T-helper 2 cell treated with Interferon-gamma antibody and Interleukin-4, amounts not matched to agents 5 μg/mL and 100 μg/mL, for 36 hours (primary cell): Measurements from ENCODE around the gene PERM1.

ENCODE experiments used
- DNase-seq: peaks from one replicate; pipeline ENCODE4 v3.0.0; 2021; ENCODE audit warnings: low spot score
- H3K27ac Mint-ChIP-seq: one replicate; pipeline ENCODE4 v1.8.0; 2021; ENCODE audit warnings: mild to moderate bottlenecking, mixed read lengths
- H3K27me3 Mint-ChIP-seq: one replicate; pipeline ENCODE4 v1.8.0; 2021; ENCODE audit warnings: low read depth, mixed read lengths
- H3K36me3 Mint-ChIP-seq: one replicate; pipeline ENCODE4 v1.8.0; 2021; ENCODE audit warnings: low read depth, mixed read lengths
- H3K4me1 Mint-ChIP-seq: one replicate; pipeline ENCODE4 v1.8.0; 2021; ENCODE audit warnings: low read depth, mixed read lengths
- H3K4me3 Mint-ChIP-seq: one replicate; pipeline ENCODE4 v1.8.0; 2022; ENCODE audit warnings: mild to moderate bottlenecking, moderate library complexity, mixed read lengths
- H3K9me3 Mint-ChIP-seq: one replicate; pipeline ENCODE4 v1.8.0; 2021; ENCODE audit warnings: mixed read lengths

PERM1 gene

DNA sequence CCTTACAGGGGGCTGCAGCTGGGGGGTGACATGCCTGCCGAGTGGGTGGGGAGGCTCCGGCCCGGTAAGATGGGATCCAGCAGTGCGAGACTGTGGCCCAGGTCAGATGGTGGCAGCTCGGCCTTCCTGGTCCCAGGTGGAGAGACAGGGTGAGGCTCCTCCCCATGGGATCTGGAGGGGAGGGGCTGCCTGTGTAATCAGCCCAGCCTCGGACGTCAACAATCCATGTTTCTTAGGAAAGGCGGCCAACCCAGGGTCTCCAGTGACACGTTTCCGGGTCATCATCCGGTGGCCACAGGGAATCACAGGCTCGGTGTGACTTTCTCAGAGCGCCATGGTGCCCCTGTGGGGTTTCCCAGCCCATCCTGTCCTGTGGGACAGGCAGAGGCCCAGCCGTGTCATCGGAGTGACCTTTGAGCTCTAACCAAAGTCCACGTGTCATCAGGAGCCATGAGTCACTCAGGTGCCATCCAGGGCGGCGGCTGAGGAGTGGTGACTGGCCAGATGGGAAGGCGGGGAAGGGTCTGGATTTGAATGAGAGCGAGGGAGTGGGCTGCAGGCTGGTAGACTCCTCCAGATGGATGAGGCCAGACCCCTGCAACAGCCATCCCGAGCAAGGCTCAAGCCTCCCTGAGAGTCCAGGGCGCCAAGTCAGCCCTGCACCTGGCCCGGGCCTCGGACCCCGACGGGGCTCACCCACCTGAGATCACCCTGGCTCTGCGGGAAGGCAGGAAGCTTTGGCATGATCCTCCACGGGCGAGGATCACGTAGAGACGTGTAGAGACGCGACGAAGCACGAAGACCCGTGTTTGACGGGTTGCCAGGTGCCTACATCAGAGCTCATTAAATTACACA is 24.6 kb upstream of the PERM1 start:
- H3K27ac Mint-ChIP-seq: no peak overlapping the region
- H3K27me3 Mint-ChIP-seq: peaks cover 33% of the 10 kb centered on the region
- H3K4me1 Mint-ChIP-seq: peaks cover 10% of the 10 kb centered on the region
- H3K4me3 Mint-ChIP-seq: no peak overlapping the region
- no peak for DNase-seq
- H3K9me3 Mint-ChIP-seq: no peaks in the 10 kb centered on the region
- no peaks in the 10 kb centered on the region for H3K36me3 Mint-ChIP-seq

DNA sequence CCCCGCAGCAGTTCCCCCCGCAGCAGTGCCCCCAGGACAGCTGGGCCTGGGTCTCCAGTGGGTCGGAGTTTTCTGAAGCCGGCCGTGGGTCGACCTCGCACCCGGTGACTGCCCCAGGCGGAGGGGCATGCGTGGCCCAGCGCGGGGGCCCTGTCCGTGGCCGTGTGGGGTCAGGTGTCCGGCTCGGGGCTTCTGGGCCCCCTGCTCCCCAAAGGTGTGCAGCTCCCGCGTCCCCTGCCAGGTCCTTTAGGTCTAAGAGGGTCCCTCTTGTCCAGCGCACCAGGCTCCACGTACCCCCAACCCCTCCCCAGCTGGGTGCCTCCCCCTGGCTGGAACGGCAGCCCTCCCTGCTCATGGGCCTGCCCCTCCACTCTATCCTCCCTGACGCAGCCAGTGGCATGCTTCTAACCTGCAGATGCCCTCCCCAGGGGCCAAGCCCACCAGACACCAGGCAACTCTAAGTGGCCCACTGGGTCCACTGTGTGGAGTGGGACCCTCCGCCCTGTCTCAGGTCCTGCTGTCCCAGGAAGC is 23.9 kb upstream of the PERM1 start:
- H3K9me3 Mint-ChIP-seq: no peaks in the 10 kb centered on the region
- no peaks in the 10 kb centered on the region for H3K36me3 Mint-ChIP-seq
- no peak for DNase-seq
- no peak overlapping the region for H3K4me3 Mint-ChIP-seq
- peaks cover 10% of the 10 kb centered on the region for H3K4me1 Mint-ChIP-seq
- no peak overlapping the region for H3K27ac Mint-ChIP-seq
- H3K27me3 Mint-ChIP-seq: peaks cover 33% of the 10 kb centered on the region

DNA sequence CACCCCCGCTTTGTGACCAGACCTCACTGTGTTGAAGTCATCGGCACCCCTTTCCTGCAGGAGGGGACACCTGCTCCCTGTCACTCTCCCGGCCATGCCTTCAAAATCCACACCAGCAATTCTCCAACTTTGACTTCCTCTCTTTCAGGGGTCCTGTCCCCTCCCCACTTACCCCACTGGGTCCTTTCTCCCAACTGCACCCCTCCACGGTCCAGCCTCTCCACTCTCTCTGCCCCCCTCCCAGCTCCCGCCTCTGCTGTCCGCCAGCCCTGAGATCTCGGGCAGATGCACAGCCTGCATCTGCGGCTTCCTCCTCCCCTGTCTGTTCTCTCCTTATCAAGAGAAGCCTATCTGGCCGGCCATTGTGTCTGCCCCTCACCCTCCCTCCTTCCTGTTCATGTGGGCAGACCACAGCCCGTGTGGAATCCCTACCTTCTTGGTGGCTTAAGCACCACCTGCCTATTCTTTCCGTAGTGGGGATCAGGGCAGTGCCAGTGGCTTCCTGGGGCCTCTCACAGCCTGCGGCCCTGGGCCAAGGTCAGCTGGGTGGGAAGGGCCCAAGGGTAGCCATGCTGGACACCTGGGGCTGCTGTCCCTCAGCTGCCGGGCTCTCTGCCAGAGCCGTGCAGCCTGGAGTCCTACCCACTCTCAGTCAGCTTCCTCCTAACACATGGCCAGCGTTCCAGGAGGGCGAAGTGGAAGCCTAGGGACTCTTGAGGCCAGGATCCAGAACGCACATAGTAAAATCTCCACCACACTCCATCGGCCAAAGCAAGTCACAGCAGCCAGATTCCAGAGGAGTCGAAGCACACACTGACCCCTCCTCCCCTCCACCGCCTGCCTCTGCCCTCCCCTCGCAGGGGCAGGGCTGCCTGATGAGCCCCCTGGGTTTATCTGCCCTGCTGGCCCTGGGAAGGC is 23.1 kb upstream of the PERM1 start:
- Mint-ChIP-seq H3K36me3 (no peaks in the 10 kb centered on the region), H3K4me3 (peak overlapping the region; percentile 28), H3K4me1 (peaks cover 12% of the 10 kb centered on the region), H3K27me3 (peaks cover 35% of the 10 kb centered on the region), H3K9me3 (no peaks in the 10 kb centered on the region), H3K27ac (no peak overlapping the region)
- DNase-seq: no peak

DNA sequence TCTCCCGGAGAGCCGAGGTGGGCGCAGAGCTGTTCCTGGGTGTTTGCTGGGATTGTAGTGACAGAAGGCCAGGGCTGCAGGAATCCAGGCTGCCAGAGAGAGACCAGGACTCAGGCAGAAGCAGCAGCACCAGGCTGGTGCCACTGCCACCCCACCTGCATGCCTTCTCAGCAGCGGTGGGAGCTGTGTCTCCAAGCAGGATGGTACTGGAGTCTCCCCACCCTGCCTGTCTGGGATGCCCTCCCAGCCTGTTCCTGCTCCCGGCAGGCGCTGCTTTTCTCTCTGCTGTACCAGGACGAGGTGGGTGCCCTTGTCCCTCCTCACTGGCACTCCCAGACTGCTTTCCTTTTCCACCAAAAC is 22.5 kb upstream of the PERM1 start:
- Mint-ChIP-seq H3K36me3 (no peaks in the 10 kb centered on the region), H3K4me3 (peak overlapping the region; percentile 28), H3K27me3 (peaks cover 37% of the 10 kb centered on the region), H3K4me1 (peaks cover 12% of the 10 kb centered on the region), H3K9me3 (no peaks in the 10 kb centered on the region), H3K27ac (no peak overlapping the region)
- DNase-seq: no peak

DNA sequence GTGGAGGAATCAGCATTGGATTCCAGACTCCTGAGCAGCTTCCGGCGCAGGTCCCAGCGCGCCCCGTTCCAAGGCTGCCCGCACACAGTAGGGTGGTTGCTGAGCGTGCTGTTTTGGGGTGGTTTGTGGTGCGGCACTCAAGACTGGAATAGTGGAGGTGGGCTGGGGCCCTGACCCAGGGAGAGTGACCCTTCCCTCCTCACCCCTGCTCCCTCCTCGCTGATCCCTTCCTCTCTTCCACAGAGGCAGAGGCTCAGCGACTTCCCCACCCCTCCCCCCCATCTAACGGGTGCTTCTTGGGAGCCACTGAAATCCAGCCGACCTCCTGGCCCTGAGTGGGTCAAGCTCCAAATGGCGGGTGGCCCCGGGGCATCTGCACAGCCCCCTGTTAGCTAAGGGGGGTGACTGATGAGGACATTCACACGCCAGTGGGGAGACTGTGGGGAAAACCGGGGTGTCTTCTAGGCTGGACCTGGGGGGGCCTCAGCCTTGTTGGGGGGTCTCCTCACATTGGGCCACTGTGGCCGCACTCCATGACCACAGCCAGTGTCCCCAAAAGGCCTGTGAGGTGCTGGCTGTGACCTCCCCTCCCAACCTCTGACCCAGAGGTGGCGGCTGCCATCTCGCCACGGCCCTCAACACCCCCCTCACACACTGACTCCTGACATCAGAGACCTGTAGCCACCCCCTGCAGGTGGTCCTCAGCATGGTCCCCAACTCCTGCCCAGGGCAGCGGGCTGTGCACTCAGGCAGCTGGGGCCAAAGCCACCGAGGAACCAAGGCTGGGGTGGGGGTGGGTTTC is 21.9 kb upstream of the PERM1 start:
- DNase-seq: no peak
- Mint-ChIP-seq H3K9me3 (no peaks in the 10 kb centered on the region), H3K27ac (no peak overlapping the region), H3K27me3 (peaks cover 34% of the 10 kb centered on the region), H3K4me1 (peaks cover 12% of the 10 kb centered on the region), H3K36me3 (no peaks in the 10 kb centered on the region), H3K4me3 (no peak overlapping the region)

DNA sequence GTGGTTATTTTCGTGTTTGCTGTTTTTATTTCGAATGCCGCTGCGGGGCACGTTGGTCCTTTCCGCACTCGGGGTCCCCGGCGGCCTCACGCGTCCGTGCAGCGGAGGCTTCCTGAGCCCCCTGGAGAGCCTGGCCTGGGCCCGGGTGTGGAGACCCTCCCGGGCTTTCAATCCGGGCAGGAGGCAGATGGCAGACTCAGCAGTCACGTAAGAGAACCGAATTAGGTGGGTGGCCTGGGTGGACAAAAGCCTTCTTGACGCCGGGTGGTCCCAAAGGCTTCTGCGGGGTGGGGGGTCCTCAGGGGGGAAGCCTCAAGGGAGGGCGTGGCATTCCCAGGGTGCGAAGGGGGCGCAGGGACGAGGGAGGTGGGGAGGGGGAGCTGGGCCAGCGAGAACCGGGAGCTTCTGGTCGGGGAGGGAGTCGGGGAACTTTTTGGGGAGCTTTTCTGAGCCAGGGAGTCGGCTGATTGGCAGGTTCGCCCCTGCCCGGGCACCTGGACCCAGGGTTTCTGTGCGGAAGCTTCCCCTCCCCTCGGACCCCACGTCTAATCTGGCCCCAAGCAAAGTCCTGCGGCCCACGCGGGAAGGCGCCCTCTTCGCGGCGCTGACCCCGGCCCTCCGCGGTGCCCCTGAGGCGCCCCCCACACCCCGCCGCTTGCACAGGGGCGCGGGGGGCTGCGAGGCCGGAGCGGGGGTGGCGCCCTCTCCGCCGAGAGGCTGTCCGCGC is 19.3 kb upstream of the PERM1 start:
- no peaks in the 10 kb centered on the region for H3K9me3 Mint-ChIP-seq
- H3K4me1 Mint-ChIP-seq: peaks cover 12% of the 10 kb centered on the region
- no peak for DNase-seq
- H3K27ac Mint-ChIP-seq: no peak overlapping the region
- H3K4me3 Mint-ChIP-seq: peak overlapping the region; percentile 5
- H3K36me3 Mint-ChIP-seq: no peaks in the 10 kb centered on the region
- peaks cover 34% of the 10 kb centered on the region for H3K27me3 Mint-ChIP-seq

DNA sequence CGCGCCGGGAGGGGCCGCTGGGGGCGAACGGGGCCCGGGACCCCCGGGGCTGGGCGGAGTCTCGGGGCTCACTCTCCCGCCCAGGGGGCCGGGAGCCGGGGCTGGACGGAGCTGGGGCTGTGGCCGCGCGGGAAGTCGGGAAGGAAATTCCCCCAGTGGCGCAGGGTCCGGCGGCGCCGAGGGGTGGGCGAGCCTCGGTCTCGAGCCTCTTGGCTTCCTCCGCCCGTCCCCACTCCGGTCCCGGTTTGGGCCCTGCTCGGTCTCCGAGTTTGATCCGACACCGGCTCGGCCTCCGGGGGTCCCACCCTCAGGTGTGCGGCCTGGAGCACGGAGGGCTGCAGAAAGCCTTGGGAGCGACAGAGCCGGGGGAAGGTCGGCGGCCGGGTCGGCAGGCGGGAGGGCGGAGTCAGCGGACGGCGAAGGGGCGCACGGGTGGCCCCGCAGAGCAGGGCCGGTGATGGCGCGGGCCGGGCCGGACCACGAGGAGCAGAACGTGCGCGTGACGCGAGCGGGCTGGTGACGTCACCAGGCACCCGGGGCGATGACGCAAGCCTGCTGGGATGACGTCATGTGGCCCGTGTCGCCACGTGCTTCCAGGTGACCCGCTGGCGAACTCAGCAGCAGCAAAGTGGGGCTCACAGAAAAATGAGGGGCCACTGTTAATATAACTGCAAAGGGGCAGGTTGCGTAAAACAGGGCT is 18.6 kb upstream of the PERM1 start:
- no peaks in the 10 kb centered on the region for H3K36me3 Mint-ChIP-seq
- H3K27ac Mint-ChIP-seq: peak overlapping the region; percentile 73
- H3K4me3 Mint-ChIP-seq: peak overlapping the region; percentile 68
- DNase-seq: peak; percentile 51
- H3K9me3 Mint-ChIP-seq: no peaks in the 10 kb centered on the region
- peaks cover 14% of the 10 kb centered on the region for H3K4me1 Mint-ChIP-seq
- H3K27me3 Mint-ChIP-seq: peaks cover 39% of the 10 kb centered on the region

DNA sequence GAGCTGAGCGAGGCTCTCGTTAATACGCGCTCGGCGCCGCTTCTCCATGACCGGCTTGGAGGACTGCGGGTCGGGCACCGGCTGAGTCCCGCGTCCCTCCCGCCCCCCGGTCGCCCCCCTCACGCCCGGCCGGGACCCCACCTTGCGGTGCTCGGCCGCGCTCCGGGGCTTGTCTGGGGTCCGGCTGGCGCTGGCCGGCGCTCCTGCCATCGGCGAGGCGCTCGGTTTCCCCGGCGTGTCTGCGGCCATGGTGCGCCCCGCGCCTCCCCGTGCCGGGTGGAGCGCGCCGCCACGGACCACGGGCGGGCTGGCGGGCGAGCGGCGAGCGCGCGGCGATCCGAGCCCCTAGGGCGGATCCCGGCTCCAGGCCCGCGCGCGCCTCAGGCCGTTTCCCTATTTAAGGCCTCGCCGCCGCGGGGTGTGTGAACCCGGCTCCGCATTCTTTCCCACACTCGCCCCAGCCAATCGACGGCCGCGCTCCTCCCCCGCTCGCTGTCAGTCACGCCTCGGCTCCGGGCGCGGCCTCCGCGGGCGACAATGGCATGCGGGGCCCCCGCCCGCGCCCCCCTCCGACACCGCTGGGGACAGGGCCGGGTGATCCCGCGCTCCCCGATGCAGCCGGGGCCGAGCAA is 17.9 kb upstream of the PERM1 start, which contains the start of gene HES4:
TSS of gene HES4 (minus strand) at position 373 of the 632 bp plus-strand sequence. CDS start at position 249, 124 bp downstream.
- peaks cover 39% of the 10 kb centered on the region for H3K27me3 Mint-ChIP-seq
- H3K4me3 Mint-ChIP-seq: peak within 1 kb of the TSS; percentile 68
- peaks cover 8% of the 10 kb centered on the region for H3K4me1 Mint-ChIP-seq
- no peaks in the 10 kb centered on the region for H3K9me3 Mint-ChIP-seq
- no peaks in the 10 kb centered on the region for H3K36me3 Mint-ChIP-seq
- H3K27ac Mint-ChIP-seq: peak within 1 kb of the TSS; percentile 73
- peak; percentile 70 for DNase-seq

DNA sequence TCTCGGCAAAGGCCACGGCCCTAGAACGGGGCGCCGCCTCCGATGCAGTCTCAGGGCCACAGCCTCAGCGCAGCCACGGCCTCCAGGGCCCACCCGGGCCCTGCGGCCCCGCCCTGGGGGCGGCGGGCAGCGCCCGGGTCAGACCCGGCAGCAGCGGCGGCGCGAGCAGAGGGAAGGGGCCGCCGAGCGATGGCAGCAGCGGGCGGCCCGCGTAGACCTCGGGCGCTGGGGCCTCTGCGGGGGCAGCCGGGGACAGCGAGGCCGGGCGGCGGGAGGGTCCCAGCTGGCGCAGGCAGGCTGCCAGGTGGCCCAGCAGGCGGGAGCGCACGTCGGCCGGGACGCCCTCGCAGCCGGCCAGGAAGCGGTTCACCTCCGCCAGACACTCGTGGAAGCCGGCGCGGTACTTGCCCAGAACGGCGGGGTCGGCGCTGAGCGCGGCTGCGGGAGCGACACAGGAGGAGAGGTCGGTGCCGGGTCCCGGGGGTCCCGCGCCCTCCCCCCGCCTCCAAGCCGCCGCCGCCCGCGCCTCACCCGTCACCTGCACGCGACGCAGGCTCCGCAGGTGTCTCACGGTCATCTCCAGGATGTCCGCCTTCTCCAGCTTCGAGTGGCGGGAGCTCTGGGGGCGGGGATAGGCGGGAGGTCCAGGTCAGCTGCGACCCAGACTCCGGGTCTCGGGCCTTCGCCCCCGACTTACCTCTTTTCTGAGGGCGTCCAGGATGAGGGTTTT is 17.3 kb upstream of the PERM1 start:
- Mint-ChIP-seq H3K27me3 (peaks cover 39% of the 10 kb centered on the region), H3K36me3 (no peaks in the 10 kb centered on the region), H3K27ac (no peak overlapping the region), H3K9me3 (no peaks in the 10 kb centered on the region), H3K4me1 (peaks cover 4% of the 10 kb centered on the region), H3K4me3 (no peak overlapping the region)
- DNase-seq: no peak

DNA sequence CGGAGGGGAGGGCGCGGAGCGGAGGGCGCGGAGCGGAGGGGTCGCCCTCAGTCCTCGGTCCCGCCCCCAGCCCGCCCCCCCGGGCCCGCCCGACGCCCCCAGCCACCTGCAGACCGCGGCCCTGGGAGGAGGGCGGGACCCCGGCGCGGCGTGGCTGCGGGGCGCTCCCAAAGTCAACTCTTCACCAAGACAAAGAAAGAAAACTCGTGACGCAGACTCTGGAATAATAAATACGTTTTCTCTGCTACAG is 16.8 kb upstream of the PERM1 start:
- no peaks in the 10 kb centered on the region for H3K36me3 Mint-ChIP-seq
- no peaks in the 10 kb centered on the region for H3K9me3 Mint-ChIP-seq
- peaks cover 39% of the 10 kb centered on the region for H3K27me3 Mint-ChIP-seq
- no peak overlapping the region for H3K4me3 Mint-ChIP-seq
- peaks cover 4% of the 10 kb centered on the region for H3K4me1 Mint-ChIP-seq
- no peak overlapping the region for H3K27ac Mint-ChIP-seq
- no peak for DNase-seq

DNA sequence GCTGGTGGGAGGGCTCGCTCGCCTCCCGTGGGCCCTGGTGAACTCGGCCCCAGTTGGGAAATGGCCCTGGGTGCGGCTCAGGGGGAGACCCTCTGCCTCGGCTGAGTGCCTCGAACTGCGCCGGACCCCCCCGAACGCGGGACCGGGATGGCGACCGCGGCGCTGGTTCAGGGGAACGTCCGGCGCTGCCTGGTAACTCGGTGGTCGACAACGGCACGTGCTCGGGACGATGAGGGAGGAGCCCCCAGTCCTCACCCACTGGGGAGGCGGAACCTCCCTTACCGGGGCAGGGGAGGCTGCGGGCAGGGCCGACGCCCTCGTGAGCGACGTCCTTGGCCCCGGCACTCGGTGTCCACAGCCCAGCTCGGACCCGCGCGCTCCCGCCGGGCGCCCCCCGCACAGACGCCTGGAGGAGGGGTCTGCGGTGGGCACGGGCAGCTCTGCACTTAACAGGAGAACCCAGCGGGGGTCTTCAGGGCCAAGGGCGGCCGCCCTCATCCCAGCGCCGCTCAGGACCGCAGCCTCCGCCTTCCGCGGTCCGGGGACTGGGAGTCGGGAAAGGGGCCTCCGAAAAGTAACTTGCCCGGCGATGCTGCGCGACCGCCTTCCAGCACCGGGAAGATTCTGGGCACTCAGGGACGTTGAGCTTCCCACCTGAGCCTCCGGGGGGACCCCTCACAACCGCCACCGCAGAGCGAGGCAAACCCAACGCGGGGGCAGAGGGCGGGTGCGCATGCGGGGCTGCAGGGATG is 16.3 kb upstream of the PERM1 start:
- H3K4me1 Mint-ChIP-seq: peaks cover 4% of the 10 kb centered on the region
- H3K27ac Mint-ChIP-seq: no peak overlapping the region
- no peaks in the 10 kb centered on the region for H3K9me3 Mint-ChIP-seq
- H3K27me3 Mint-ChIP-seq: peaks cover 35% of the 10 kb centered on the region
- no peak overlapping the region for H3K4me3 Mint-ChIP-seq
- no peaks in the 10 kb centered on the region for H3K36me3 Mint-ChIP-seq
- DNase-seq: no peak

DNA sequence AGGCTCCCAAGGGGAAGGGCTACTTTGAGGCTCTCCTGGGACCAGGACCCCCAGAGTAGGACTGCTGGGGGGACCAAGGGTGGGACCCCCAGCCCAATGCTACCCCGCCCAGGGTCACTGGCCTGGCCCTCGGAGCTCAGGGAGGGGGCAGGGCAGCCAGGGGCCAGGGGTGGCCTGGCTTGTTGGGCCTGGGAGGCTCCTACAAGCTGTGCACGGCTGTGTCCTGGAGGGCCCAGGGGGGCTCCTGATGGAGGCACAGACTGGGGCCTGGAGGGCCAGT is 15.8 kb upstream of the PERM1 start:
- Mint-ChIP-seq H3K4me3 (no peak overlapping the region), H3K9me3 (no peaks in the 10 kb centered on the region), H3K27ac (no peak overlapping the region), H3K27me3 (peaks cover 33% of the 10 kb centered on the region), H3K4me1 (peaks cover 4% of the 10 kb centered on the region), H3K36me3 (no peaks in the 10 kb centered on the region)
- no peak for DNase-seq
